ENCODE measurements around the gene RAI2. TPM values are rescaled to one million over a fixed set of nuclear protein-coding genes. Genes with fewer than 3 reads are reported as not detected.

Gene RAI2
- total RNA-seq, 1 experiment from 2014 or later, result not detected

DNA sequence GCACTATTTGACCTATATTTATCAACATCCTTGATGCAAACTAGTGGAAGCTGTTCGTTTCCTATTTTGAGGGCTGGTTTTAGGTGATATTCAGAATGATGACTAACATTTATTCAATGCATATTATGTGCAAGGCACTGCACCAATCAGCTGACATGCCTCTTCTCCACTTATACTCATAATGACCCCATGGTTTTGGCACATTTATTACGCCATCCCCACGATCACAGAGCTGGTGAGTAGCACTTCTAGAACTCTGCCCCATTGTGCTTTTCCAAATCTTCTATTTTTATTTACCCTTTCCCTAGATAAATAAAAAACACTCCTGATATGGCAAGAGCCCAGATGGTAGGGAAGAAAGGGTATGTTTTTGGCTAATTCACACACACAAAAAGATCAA is 110.7 kb downstream of the RAI2 start:
- no peak for DNase-seq (ENCODE audit: low spot score)
- no peak overlapping the region for H3K27ac ChIP-seq (ENCODE audit: low read depth, low read length, poor library complexity, severe bottlenecking)
- no peak for TF ChIP-seq EZH2 (IDR thresholded peaks at IDR 0.05; ENCODE audit: borderline replicate concordance, low read depth, low read length, poor library complexity, severe bottlenecking)
- TF ChIP-seq, protein P1, sequence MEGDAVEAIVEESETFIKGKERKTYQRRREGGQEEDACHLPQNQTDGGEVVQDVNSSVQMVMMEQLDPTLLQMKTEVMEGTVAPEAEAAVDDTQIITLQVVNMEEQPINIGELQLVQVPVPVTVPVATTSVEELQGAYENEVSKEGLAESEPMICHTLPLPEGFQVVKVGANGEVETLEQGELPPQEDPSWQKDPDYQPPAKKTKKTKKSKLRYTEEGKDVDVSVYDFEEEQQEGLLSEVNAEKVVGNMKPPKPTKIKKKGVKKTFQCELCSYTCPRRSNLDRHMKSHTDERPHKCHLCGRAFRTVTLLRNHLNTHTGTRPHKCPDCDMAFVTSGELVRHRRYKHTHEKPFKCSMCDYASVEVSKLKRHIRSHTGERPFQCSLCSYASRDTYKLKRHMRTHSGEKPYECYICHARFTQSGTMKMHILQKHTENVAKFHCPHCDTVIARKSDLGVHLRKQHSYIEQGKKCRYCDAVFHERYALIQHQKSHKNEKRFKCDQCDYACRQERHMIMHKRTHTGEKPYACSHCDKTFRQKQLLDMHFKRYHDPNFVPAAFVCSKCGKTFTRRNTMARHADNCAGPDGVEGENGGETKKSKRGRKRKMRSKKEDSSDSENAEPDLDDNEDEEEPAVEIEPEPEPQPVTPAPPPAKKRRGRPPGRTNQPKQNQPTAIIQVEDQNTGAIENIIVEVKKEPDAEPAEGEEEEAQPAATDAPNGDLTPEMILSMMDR (conservative IDR thresholded peaks at IDR 0.05; ENCODE audit: low read depth, low read length), result no peak
- H3K27me3 ChIP-seq (replicated peaks; ENCODE audit: insufficient read depth, low read depth, low read length, poor library complexity), result no peaks in the 10 kb centered on the region
- intact Hi-C loops (cut with micrococcal nuclease; ENCODE audit: unreplicated experiment), result no loop called here
- peaks cover 9% of the 10 kb centered on the region for H3K36me3 ChIP-seq (ENCODE audit: insufficient read depth, low read length, poor library complexity, severe bottlenecking)
- no peak overlapping the region for H3K4me3 ChIP-seq (ENCODE audit: low read depth, low read length, poor library complexity, severe bottlenecking)
- ChIA-PET CTCF (no interaction called here), POLR2A (ENCODE audit: low non-redundant PET) (no interaction called here)
- no TSS peak for BruUV-seq (replicated peaks)
- H3K4me1 ChIP-seq (ENCODE audit: insufficient read depth, low read length, poor library complexity, severe bottlenecking), result no peaks in the 10 kb centered on the region
- H3K9me3 ChIP-seq (ENCODE audit: low read depth, low read length, poor library complexity, severe bottlenecking), result no peaks in the 10 kb centered on the region

Other genes starting within 250 kb of the RAI2 start
- 13.0 and 14.1 TPM in 2 replicates for gene SCML1, start 123.8 kb downstream of the RAI2 start, total RNA-seq (2021)